PC-9 (cell line): ENCODE results near the gene ASRGL1.
"Not testable (repeated sequence)": the region's sequence is repeated elsewhere in the genome, so short reads cannot be mapped to it uniquely, and the experiment has no call there.

Experiments
- CTCF ChIP-seq: fragments of 200-600 bp; sonication (generic); conservative IDR thresholded peaks from 2 replicates; pipeline ENCODE4 v1.6.1; 2017; ENCODE audit warnings: mixed run types, antibody characterized with exemption, mild to moderate bottlenecking, moderate library complexity
- EZH2 ChIP-seq: fragments of 200-600 bp; sonication (generic); IDR thresholded peaks from 2 replicates; pipeline ENCODE4 v1.8.0; 2017; ENCODE audit warnings: antibody characterized with exemption, low read depth

- not testable (repeated sequence) for TF ChIP-seq CTCF, EZH2
Observed at GRCh38 chr11:62336949-62337302, 322 bp upstream of the ASRGL1 start.
